ENCODE data around the gene OR7G3. TPM values are rescaled to one million over a fixed set of nuclear protein-coding genes. Genes with fewer than 3 reads are reported as not detected.

The OR7G3 gene
- total RNA-seq, 1 donor from 2014 or later, result not detected

GRCh38 chr19:9151367-9151766, 24.6 kb upstream of the OR7G3 start:
- Histone ChIP-seq H3K27ac (ENCODE audit: low read depth, low read length) (no peak overlapping the region), H3K4me3 (ENCODE audit: insufficient read depth, low read depth, low read length) (no peak overlapping the region), H3K36me3 (ENCODE audit: insufficient read depth, low read length) (peaks cover 8% of the 10 kb centered on the region), H3K9ac (ENCODE audit: low read length) (no peak overlapping the region), H2AFZ (ENCODE audit: low read depth, low read length) (no peak overlapping the region), H3K27me3 (ENCODE audit: insufficient read depth, low read length) (no peaks in the 10 kb centered on the region), H3K9me3 (ENCODE audit: insufficient read depth, low read depth, low read length) (peaks cover 20% of the 10 kb centered on the region), H3K4me1 (ENCODE audit: insufficient read depth, low read length) (no peaks in the 10 kb centered on the region), H4K20me1 (ENCODE audit: insufficient read depth, low read length) (peaks cover 70% of the 10 kb centered on the region), H3K79me2 (ENCODE audit: insufficient read depth, low read length) (peaks cover 96% of the 10 kb centered on the region), H3K4me2 (ENCODE audit: low read length) (no peak overlapping the region)
- no peaks in the 10 kb centered on the region for H3K4me1 Mint-ChIP-seq (ENCODE audit: low read depth, unreplicated experiment)
- TF ChIP-seq EZH2 (IDR thresholded peaks at IDR 0.05; ENCODE audit: insufficient read depth, low read length), result no peak
- DNase-seq (ENCODE audit: low read depth) (no peak), FAIRE-seq (no peak)
- no peak overlapping the region for H3K4me3 Mint-ChIP-seq (ENCODE audit: unreplicated experiment)
- H3K27me3 Mint-ChIP-seq (ENCODE audit: low read depth, unreplicated experiment), result no peaks in the 10 kb centered on the region
- peaks cover 66% of the 10 kb centered on the region for H3K36me3 Mint-ChIP-seq (ENCODE audit: low read depth, unreplicated experiment)
- peaks cover 56% of the 10 kb centered on the region for H3K9me3 Mint-ChIP-seq (ENCODE audit: unreplicated experiment)
- H3K27ac Mint-ChIP-seq (ENCODE audit: unreplicated experiment), result no peak overlapping the region

GRCh38 chr19:9150650-9151049, 23.9 kb upstream of the OR7G3 start:
- Histone ChIP-seq H3K4me1 (ENCODE audit: insufficient read depth, low read length) (no peaks in the 10 kb centered on the region), H4K20me1 (ENCODE audit: insufficient read depth, low read length) (peaks cover 68% of the 10 kb centered on the region), H3K4me3 (ENCODE audit: insufficient read depth, low read depth, low read length) (no peak overlapping the region), H3K27me3 (ENCODE audit: insufficient read depth, low read length) (no peaks in the 10 kb centered on the region), H3K4me2 (ENCODE audit: low read length) (no peak overlapping the region), H2AFZ (ENCODE audit: low read depth, low read length) (no peak overlapping the region), H3K9ac (ENCODE audit: low read length) (no peak overlapping the region), H3K27ac (ENCODE audit: low read depth, low read length) (no peak overlapping the region), H3K9me3 (ENCODE audit: insufficient read depth, low read depth, low read length) (peaks cover 14% of the 10 kb centered on the region), H3K36me3 (ENCODE audit: insufficient read depth, low read length) (peaks cover 5% of the 10 kb centered on the region), H3K79me2 (ENCODE audit: insufficient read depth, low read length) (peaks cover 96% of the 10 kb centered on the region)
- Mint-ChIP-seq H3K27ac (ENCODE audit: unreplicated experiment) (no peak overlapping the region), H3K9me3 (ENCODE audit: unreplicated experiment) (peaks cover 56% of the 10 kb centered on the region), H3K4me1 (ENCODE audit: low read depth, unreplicated experiment) (no peaks in the 10 kb centered on the region), H3K36me3 (ENCODE audit: low read depth, unreplicated experiment) (peaks cover 64% of the 10 kb centered on the region), H3K27me3 (ENCODE audit: low read depth, unreplicated experiment) (no peaks in the 10 kb centered on the region), H3K4me3 (ENCODE audit: unreplicated experiment) (no peak overlapping the region)
- FAIRE-seq (no peak), DNase-seq (ENCODE audit: low read depth) (no peak)
- TF ChIP-seq CTCF (IDR thresholded peaks at IDR 0.05; ENCODE audit: insufficient read depth, low read depth, low read length) (no peak), EZH2 (IDR thresholded peaks at IDR 0.05; ENCODE audit: insufficient read depth, low read length) (no peak)

DNA sequence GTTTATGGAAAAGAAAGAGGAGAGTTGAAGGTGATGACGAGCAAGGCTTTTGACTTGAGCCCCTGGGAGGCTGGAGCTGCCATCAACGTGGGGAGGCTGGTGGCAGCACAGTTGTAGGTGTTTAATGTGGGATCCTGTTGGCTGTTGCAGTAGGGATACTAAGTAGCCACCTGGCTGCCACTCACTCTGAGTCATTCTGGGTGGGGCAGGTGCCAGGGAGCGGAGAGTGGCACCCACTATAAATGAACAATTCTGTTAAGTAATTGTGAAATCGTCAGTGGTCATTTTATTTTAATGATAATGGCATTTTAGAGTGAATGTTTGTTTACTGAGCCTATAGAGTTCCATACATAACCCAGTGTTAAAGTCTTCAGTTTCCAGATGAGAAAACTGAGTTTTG, 23.2 kb upstream of the OR7G3 start:
- Histone ChIP-seq H3K4me1 (ENCODE audit: insufficient read depth, low read length) (no peaks in the 10 kb centered on the region), H3K4me3 (ENCODE audit: insufficient read depth, low read depth, low read length) (no peak overlapping the region), H3K27ac (ENCODE audit: low read depth, low read length) (no peak overlapping the region), H2AFZ (ENCODE audit: low read depth, low read length) (no peak overlapping the region), H3K36me3 (ENCODE audit: insufficient read depth, low read length) (peaks cover 5% of the 10 kb centered on the region), H3K27me3 (ENCODE audit: insufficient read depth, low read length) (no peaks in the 10 kb centered on the region), H4K20me1 (ENCODE audit: insufficient read depth, low read length) (peaks cover 72% of the 10 kb centered on the region), H3K9me3 (ENCODE audit: insufficient read depth, low read depth, low read length) (peaks cover 13% of the 10 kb centered on the region), H3K4me2 (ENCODE audit: low read length) (no peak overlapping the region), H3K79me2 (ENCODE audit: insufficient read depth, low read length) (peaks cover 96% of the 10 kb centered on the region), H3K9ac (ENCODE audit: low read length) (no peak overlapping the region)
- Mint-ChIP-seq H3K27me3 (ENCODE audit: low read depth, unreplicated experiment) (no peaks in the 10 kb centered on the region), H3K4me3 (ENCODE audit: unreplicated experiment) (no peak overlapping the region), H3K36me3 (ENCODE audit: low read depth, unreplicated experiment) (peaks cover 59% of the 10 kb centered on the region), H3K4me1 (ENCODE audit: low read depth, unreplicated experiment) (no peaks in the 10 kb centered on the region), H3K27ac (ENCODE audit: unreplicated experiment) (peak overlapping the region; percentile 38), H3K9me3 (ENCODE audit: unreplicated experiment) (peaks cover 61% of the 10 kb centered on the region)
- no peak for TF ChIP-seq CTCF (IDR thresholded peaks at IDR 0.05; ENCODE audit: insufficient read depth, low read depth, low read length)
- no peak for TF ChIP-seq EZH2 (IDR thresholded peaks at IDR 0.05; ENCODE audit: insufficient read depth, low read length)
- FAIRE-seq, result no peak
- no peak for DNase-seq (ENCODE audit: low read depth)

Measured in astrocyte (in vitro differentiated cells and primary cell).